Measurements from ENCODE around the gene DNAH7.

The DNAH7 gene

GRCh38 chr2:196073521-196073920 lies 4.9 kb upstream of the DNAH7 start:
- Histone ChIP-seq H3K9me3 (replicated peaks in 1 of 2; ENCODE audit: control insufficient read depth in 2 of 2, insufficient read depth in 1 of 2, low read depth in 1 of 2, low read length in 2 of 2) (no peaks in the 10 kb centered on the region), H3K36me3 (replicated peaks in 1 of 2; ENCODE audit: control insufficient read depth in 2 of 2, insufficient read depth in 2 of 2, low read length in 2 of 2) (no peaks in the 10 kb centered on the region), H3K4me3 (ENCODE audit: low read length in 2 of 2) (no peak overlapping the region), H4K8ac (ENCODE audit: low read depth, low read length) (no peak overlapping the region), H4K91ac (ENCODE audit: low read depth, low read length, poor library complexity) (no peak overlapping the region), H2AK5ac (ENCODE audit: low read depth, low read length) (no peak overlapping the region), H3K4ac (ENCODE audit: low read length) (no peak overlapping the region), H3K79me1 (ENCODE audit: low read depth, low read length) (no peaks in the 10 kb centered on the region), H2BK12ac (ENCODE audit: low read length) (no peak overlapping the region), H2BK120ac (ENCODE audit: low read depth, low read length) (no peak overlapping the region), H3K27ac (replicated peaks; ENCODE audit: low read length) (no peak overlapping the region), H2BK15ac (ENCODE audit: low read length) (no peak overlapping the region), H2AFZ (ENCODE audit: low read length) (no peak overlapping the region), H2BK5ac (ENCODE audit: low read length) (no peak overlapping the region), H3K9ac (ENCODE audit: low read depth, low read length, poor library complexity) (no peak overlapping the region), H3K4me2 (ENCODE audit: insufficient read depth, low read length, poor library complexity, severe bottlenecking) (no peak overlapping the region), H3K4me1 (ENCODE audit: control insufficient read depth in 2 of 2, insufficient read depth in 1 of 2, low read depth in 1 of 2, low read length in 2 of 2) (peaks cover 0 to 2% of the 10 kb centered on the region in 2 donors), H3K27me3 (ENCODE audit: control insufficient read depth in 3 of 3, insufficient read depth in 3 of 3, low read depth in 1 of 3, low read length in 3 of 3) (peaks cover 0 to 13% (median 0%) of the 10 kb centered on the region in 3 experiments), H3K14ac (ENCODE audit: low read length) (no peak overlapping the region), H3K18ac (ENCODE audit: low read length) (no peak overlapping the region), H3K23ac (ENCODE audit: low read depth, low read length, poor library complexity) (no peak overlapping the region)
- no CpG with 5 or more reads among the region's 2 CpGs for WGBS, 2 donors (ENCODE audit: extremely low coverage in 2 of 2, insufficient read length in 2 of 2, insufficient replicate concordance in 1 of 2)
- no peak for DNase-seq (ENCODE audit: low spot score)

- WGBS, 2 donors (ENCODE audit: extremely low coverage in 2 of 2, insufficient read length in 2 of 2, insufficient replicate concordance in 1 of 2), result no CpG with 5 or more reads among the region's 3 CpGs
- no peak overlapping the region for H3K23ac ChIP-seq (ENCODE audit: low read depth, low read length, poor library complexity)
Measured at GRCh38 chr2:196067088-196067382, 1.6 kb downstream of the DNAH7 start.

GRCh38 chr2:196066291-196067087 lies 2.1 kb downstream of the DNAH7 start:
- Histone ChIP-seq H3K23ac (ENCODE audit: low read depth, low read length, poor library complexity) (no peak overlapping the region), H3K9me3 (replicated peaks in 1 of 2; ENCODE audit: control insufficient read depth in 2 of 2, insufficient read depth in 1 of 2, low read depth in 1 of 2, low read length in 2 of 2) (no peaks in the 10 kb centered on the region), H3K18ac (ENCODE audit: low read length) (no peak overlapping the region), H2BK15ac (ENCODE audit: low read length) (no peak overlapping the region), H3K4me1 (ENCODE audit: control insufficient read depth in 2 of 2, insufficient read depth in 1 of 2, low read depth in 1 of 2, low read length in 2 of 2) (peaks cover 0 to 2% of the 10 kb centered on the region in 2 donors), H4K91ac (ENCODE audit: low read depth, low read length, poor library complexity) (no peak overlapping the region), H2AK5ac (ENCODE audit: low read depth, low read length) (no peak overlapping the region), H4K8ac (ENCODE audit: low read depth, low read length) (no peak overlapping the region), H3K79me1 (ENCODE audit: low read depth, low read length) (no peaks in the 10 kb centered on the region), H2BK120ac (ENCODE audit: low read depth, low read length) (no peak overlapping the region), H2BK5ac (ENCODE audit: low read length) (no peak overlapping the region), H3K4me2 (ENCODE audit: insufficient read depth, low read length, poor library complexity, severe bottlenecking) (no peak overlapping the region), H3K27ac (replicated peaks; ENCODE audit: low read length) (no peak overlapping the region), H3K36me3 (replicated peaks in 1 of 2; ENCODE audit: control insufficient read depth in 2 of 2, insufficient read depth in 2 of 2, low read length in 2 of 2) (no peaks in the 10 kb centered on the region), H3K4me3 (ENCODE audit: low read length in 2 of 2) (no peak overlapping the region), H3K4ac (ENCODE audit: low read length) (no peak overlapping the region), H2BK12ac (ENCODE audit: low read length) (no peak overlapping the region), H3K27me3 (ENCODE audit: control insufficient read depth in 3 of 3, insufficient read depth in 3 of 3, low read depth in 1 of 3, low read length in 3 of 3) (peaks cover 0 to under 1% (median 0%) of the 10 kb centered on the region in 3 experiments), H3K9ac (ENCODE audit: low read depth, low read length, poor library complexity) (no peak overlapping the region), H3K14ac (ENCODE audit: low read length) (no peak overlapping the region), H2AFZ (ENCODE audit: low read length) (no peak overlapping the region)
- DNase-seq (ENCODE audit: low spot score), result peak; percentile 20
- WGBS, 2 donors (ENCODE audit: extremely low coverage in 2 of 2, insufficient read length in 2 of 2, insufficient replicate concordance in 1 of 2), result no CpG with 5 or more reads among the region's 3 CpGs

More at GRCh38 chr2:196067088-196067382, 1.6 kb downstream of the DNAH7 start:
- H2BK15ac ChIP-seq (ENCODE audit: low read length), result no peak overlapping the region
- no peak overlapping the region for H2BK5ac ChIP-seq (ENCODE audit: low read length)
- no peak overlapping the region for H3K27ac ChIP-seq (replicated peaks; ENCODE audit: low read length)
- H3K18ac ChIP-seq (ENCODE audit: low read length), result no peak overlapping the region
- H3K4me1 ChIP-seq (ENCODE audit: control insufficient read depth in 2 of 2, insufficient read depth in 1 of 2, low read depth in 1 of 2, low read length in 2 of 2), result peaks cover 0 to 2% of the 10 kb centered on the region in 2 donors
- no peak overlapping the region for H2AFZ ChIP-seq (ENCODE audit: low read length)
- no peak overlapping the region for H3K9ac ChIP-seq (ENCODE audit: low read depth, low read length, poor library complexity)
- no peak for DNase-seq (ENCODE audit: low spot score)
- H3K36me3 ChIP-seq (replicated peaks in 1 of 2; ENCODE audit: control insufficient read depth in 2 of 2, insufficient read depth in 2 of 2, low read length in 2 of 2), result no peaks in the 10 kb centered on the region
- no peak overlapping the region for H2BK12ac ChIP-seq (ENCODE audit: low read length)
- no peak overlapping the region for H3K14ac ChIP-seq (ENCODE audit: low read length)
- no peak overlapping the region for H2AK5ac ChIP-seq (ENCODE audit: low read depth, low read length)
- H3K9me3 ChIP-seq (replicated peaks in 1 of 2; ENCODE audit: control insufficient read depth in 2 of 2, insufficient read depth in 1 of 2, low read depth in 1 of 2, low read length in 2 of 2), result no peaks in the 10 kb centered on the region
- H3K4me3 ChIP-seq (ENCODE audit: low read length in 2 of 2), result no peak overlapping the region
- no peak overlapping the region for H2BK120ac ChIP-seq (ENCODE audit: low read depth, low read length)
- H3K27me3 ChIP-seq (ENCODE audit: control insufficient read depth in 3 of 3, insufficient read depth in 3 of 3, low read depth in 1 of 3, low read length in 3 of 3), result peaks cover 0 to 5% (median 0%) of the 10 kb centered on the region in 3 experiments
- no peak overlapping the region for H3K4ac ChIP-seq (ENCODE audit: low read length)
- H4K8ac ChIP-seq (ENCODE audit: low read depth, low read length), result no peak overlapping the region
- H3K4me2 ChIP-seq (ENCODE audit: insufficient read depth, low read length, poor library complexity, severe bottlenecking), result no peak overlapping the region
- no peak overlapping the region for H4K91ac ChIP-seq (ENCODE audit: low read depth, low read length, poor library complexity)
- H3K79me1 ChIP-seq (ENCODE audit: low read depth, low read length), result no peaks in the 10 kb centered on the region

GRCh38 chr2:196063773-196064172 lies 4.9 kb downstream of the DNAH7 start:
- DNase-seq (ENCODE audit: low spot score), result no peak
- Histone ChIP-seq H3K27me3 (ENCODE audit: control insufficient read depth in 3 of 3, insufficient read depth in 3 of 3, low read depth in 1 of 3, low read length in 3 of 3) (no peaks in the 10 kb centered on the region), H3K18ac (ENCODE audit: low read length) (no peak overlapping the region), H2BK12ac (ENCODE audit: low read length) (no peak overlapping the region), H3K4ac (ENCODE audit: low read length) (no peak overlapping the region), H3K4me1 (ENCODE audit: control insufficient read depth in 2 of 2, insufficient read depth in 1 of 2, low read depth in 1 of 2, low read length in 2 of 2) (no peaks in the 10 kb centered on the region), H2BK5ac (ENCODE audit: low read length) (no peak overlapping the region), H4K8ac (ENCODE audit: low read depth, low read length) (no peak overlapping the region), H3K36me3 (replicated peaks in 1 of 2; ENCODE audit: control insufficient read depth in 2 of 2, insufficient read depth in 2 of 2, low read length in 2 of 2) (no peaks in the 10 kb centered on the region), H2AK5ac (ENCODE audit: low read depth, low read length) (no peak overlapping the region), H3K79me1 (ENCODE audit: low read depth, low read length) (no peaks in the 10 kb centered on the region), H3K9me3 (replicated peaks in 1 of 2; ENCODE audit: control insufficient read depth in 2 of 2, insufficient read depth in 1 of 2, low read depth in 1 of 2, low read length in 2 of 2) (no peaks in the 10 kb centered on the region), H3K14ac (ENCODE audit: low read length) (no peak overlapping the region), H4K91ac (ENCODE audit: low read depth, low read length, poor library complexity) (no peak overlapping the region), H2BK120ac (ENCODE audit: low read depth, low read length) (no peak overlapping the region), H3K27ac (replicated peaks; ENCODE audit: low read length) (no peak overlapping the region), H2BK15ac (ENCODE audit: low read length) (no peak overlapping the region), H3K23ac (ENCODE audit: low read depth, low read length, poor library complexity) (no peak overlapping the region), H2AFZ (ENCODE audit: low read length) (no peak overlapping the region), H3K4me3 (ENCODE audit: low read length in 2 of 2) (no peak overlapping the region), H3K9ac (ENCODE audit: low read depth, low read length, poor library complexity) (no peak overlapping the region), H3K4me2 (ENCODE audit: insufficient read depth, low read length, poor library complexity, severe bottlenecking) (no peak overlapping the region)
- no CpG with 5 or more reads among the region's 5 CpGs for WGBS, 2 donors (ENCODE audit: extremely low coverage in 2 of 2, insufficient read length in 2 of 2, insufficient replicate concordance in 1 of 2)

All from neuronal stem cell (in vitro differentiated cells).